ENCODE measurements around the gene EREG. TPM values are rescaled to one million over a fixed set of nuclear protein-coding genes. Genes with fewer than 3 reads are reported as not detected.

The EREG gene
- total and polyA plus RNA-seq, 10 of the 15 experiments (the other 5 are each of a cell fraction or from before 2014, with no cell fraction given) = not detected

GRCh38 chr4:74390677-74391076 is 25.7 kb downstream of the EREG start (continued):
- TF ChIP-seq, protein P1, sequence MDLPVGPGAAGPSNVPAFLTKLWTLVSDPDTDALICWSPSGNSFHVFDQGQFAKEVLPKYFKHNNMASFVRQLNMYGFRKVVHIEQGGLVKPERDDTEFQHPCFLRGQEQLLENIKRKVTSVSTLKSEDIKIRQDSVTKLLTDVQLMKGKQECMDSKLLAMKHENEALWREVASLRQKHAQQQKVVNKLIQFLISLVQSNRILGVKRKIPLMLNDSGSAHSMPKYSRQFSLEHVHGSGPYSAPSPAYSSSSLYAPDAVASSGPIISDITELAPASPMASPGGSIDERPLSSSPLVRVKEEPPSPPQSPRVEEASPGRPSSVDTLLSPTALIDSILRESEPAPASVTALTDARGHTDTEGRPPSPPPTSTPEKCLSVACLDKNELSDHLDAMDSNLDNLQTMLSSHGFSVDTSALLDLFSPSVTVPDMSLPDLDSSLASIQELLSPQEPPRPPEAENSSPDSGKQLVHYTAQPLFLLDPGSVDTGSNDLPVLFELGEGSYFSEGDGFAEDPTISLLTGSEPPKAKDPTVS (IDR thresholded peaks at IDR 0.05; ENCODE audit: low read depth, low read length) = no peak
- TF ChIP-seq E2F8 (IDR thresholded peaks at IDR 0.05; ENCODE audit: low read depth, partially characterized antibody) (no peak), TAF1 (IDR thresholded peaks at IDR 0.05; ENCODE audit: borderline replicate concordance, low read depth, low read length) (no peak), SUZ12 (IDR thresholded peaks at IDR 0.05; ENCODE audit: unreplicated experiment) (no peak)

DNA sequence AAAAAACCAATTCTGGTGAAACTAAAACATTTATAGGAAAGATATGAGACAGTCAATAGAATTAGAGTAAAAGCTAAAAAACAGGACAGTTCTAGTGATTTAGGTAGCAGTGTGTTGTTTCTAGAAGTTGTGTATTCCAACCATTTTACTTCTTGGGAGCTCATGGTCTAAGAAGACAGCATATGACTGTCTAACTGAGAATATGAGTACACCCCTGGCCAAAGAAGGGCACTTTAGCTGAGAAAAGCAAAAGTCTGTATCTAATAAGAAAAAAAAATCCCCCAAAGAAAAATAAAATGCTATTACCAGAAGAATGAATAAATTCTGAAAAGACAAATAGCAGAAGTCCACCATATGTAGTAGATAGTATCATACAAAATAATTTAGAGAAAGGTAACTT is 26.4 kb downstream of the EREG start:
- Histone ChIP-seq H3K36me3 (ENCODE audit: control insufficient read depth in 2 of 2, insufficient read depth in 2 of 2, low read length in 1 of 2) (no peaks in the 10 kb centered on the region), H3K27me3 (replicated peaks in 1 of 2; ENCODE audit: control insufficient read depth in 2 of 2, insufficient read depth in 2 of 2, low read length in 1 of 2) (no peaks in the 10 kb centered on the region; a peak in 2 of 4 replicates), H3K9ac (ENCODE audit: control insufficient read depth, insufficient read depth, low read length) (no peak overlapping the region), H3K79me2 (ENCODE audit: control insufficient read depth, insufficient read depth, low read length) (no peaks in the 10 kb centered on the region), H2AFZ (ENCODE audit: control insufficient read depth, low read depth, low read length) (no peak overlapping the region), H3K4me3 (no peak overlapping the region), H3K27ac (ENCODE audit: control insufficient read depth, insufficient read depth) (no peak overlapping the region), H3K4me1 (ENCODE audit: control insufficient read depth, insufficient read depth, low read length) (no peaks in the 10 kb centered on the region), H4K20me1 (ENCODE audit: control insufficient read depth, insufficient read depth) (no peaks in the 10 kb centered on the region), H3K9me3 (replicated peaks; ENCODE audit: control insufficient read depth, insufficient read depth, low read length) (no peaks in the 10 kb centered on the region), H3K4me2 (ENCODE audit: control insufficient read depth, insufficient read depth) (no peak overlapping the region)
- ATAC-seq (no peak), FAIRE-seq (no peak), DNase-seq (ENCODE audit: low read depth, low spot score) (no peak)
- ChIA-PET RAD21 (ENCODE audit: unreplicated experiment) (no interaction called here), POLR2A (no interaction called here), SMC1A (ENCODE audit: uncharacterized antibody, unreplicated experiment) (interaction anchor here (1.2 kb wide), 1 partner anchor 12 kb away, joined by 3 read pairs; no protein-coding TSS in a partner anchor), CTCF (no interaction called here)
- intact Hi-C loops (cut with micrococcal nuclease; ENCODE audit: unreplicated experiment) = no loop called here
- BruUV-seq (replicated peaks) = no TSS peak
- in situ Hi-C loops (cut with MboI) = no loop called here
- TF ChIP-seq REST (IDR thresholded peaks at IDR 0.05; ENCODE audit: low read depth, low read length) (no peak), SMAD1 (IDR thresholded peaks at IDR 0.05; ENCODE audit: low read depth, partially characterized antibody) (no peak), ASH2L (IDR thresholded peaks at IDR 0.05; ENCODE audit: borderline replicate concordance, low read depth) (no peak)
- TF ChIP-seq, protein P2, sequence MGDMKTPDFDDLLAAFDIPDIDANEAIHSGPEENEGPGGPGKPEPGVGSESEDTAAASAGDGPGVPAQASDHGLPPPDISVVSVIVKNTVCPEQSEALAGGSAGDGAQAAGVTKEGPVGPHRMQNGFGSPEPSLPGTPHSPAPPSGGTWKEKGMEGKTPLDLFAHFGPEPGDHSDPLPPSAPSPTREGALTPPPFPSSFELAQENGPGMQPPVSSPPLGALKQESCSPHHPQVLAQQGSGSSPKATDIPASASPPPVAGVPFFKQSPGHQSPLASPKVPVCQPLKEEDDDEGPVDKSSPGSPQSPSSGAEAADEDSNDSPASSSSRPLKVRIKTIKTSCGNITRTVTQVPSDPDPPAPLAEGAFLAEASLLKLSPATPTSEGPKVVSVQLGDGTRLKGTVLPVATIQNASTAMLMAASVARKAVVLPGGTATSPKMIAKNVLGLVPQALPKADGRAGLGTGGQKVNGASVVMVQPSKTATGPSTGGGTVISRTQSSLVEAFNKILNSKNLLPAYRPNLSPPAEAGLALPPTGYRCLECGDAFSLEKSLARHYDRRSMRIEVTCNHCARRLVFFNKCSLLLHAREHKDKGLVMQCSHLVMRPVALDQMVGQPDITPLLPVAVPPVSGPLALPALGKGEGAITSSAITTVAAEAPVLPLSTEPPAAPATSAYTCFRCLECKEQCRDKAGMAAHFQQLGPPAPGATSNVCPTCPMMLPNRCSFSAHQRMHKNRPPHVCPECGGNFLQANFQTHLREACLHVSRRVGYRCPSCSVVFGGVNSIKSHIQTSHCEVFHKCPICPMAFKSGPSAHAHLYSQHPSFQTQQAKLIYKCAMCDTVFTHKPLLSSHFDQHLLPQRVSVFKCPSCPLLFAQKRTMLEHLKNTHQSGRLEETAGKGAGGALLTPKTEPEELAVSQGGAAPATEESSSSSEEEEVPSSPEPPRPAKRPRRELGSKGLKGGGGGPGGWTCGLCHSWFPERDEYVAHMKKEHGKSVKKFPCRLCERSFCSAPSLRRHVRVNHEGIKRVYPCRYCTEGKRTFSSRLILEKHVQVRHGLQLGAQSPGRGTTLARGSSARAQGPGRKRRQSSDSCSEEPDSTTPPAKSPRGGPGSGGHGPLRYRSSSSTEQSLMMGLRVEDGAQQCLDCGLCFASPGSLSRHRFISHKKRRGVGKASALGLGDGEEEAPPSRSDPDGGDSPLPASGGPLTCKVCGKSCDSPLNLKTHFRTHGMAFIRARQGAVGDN (IDR thresholded peaks at IDR 0.05) = no peak

Measured in GM12878 (cell line).